Breast epithelium (tissue), 3 donors: ENCODE results near the gene DCLK1.

Experiments used
- POLR2AphosphoS5 ChIP-seq, 3 donors: sonication (generic); formaldehyde crosslinking; IDR thresholded peaks; one replicate each; pipeline ENCODE4 v1.6.1; 2017; ENCODE audit warnings: antibody characterized with exemption in 3 of 3
- TF ChIP-seq, protein P1 (sequence below), 3 donors: fragments of 450-650 bp; IDR thresholded peaks; one replicate each; pipeline ENCODE4 v1.5.1; 2016 to 2017; ENCODE audit warnings: antibody characterized with exemption in 3 of 3, mild to moderate bottlenecking in 3 of 3, moderate library complexity in 3 of 3

DNA sequence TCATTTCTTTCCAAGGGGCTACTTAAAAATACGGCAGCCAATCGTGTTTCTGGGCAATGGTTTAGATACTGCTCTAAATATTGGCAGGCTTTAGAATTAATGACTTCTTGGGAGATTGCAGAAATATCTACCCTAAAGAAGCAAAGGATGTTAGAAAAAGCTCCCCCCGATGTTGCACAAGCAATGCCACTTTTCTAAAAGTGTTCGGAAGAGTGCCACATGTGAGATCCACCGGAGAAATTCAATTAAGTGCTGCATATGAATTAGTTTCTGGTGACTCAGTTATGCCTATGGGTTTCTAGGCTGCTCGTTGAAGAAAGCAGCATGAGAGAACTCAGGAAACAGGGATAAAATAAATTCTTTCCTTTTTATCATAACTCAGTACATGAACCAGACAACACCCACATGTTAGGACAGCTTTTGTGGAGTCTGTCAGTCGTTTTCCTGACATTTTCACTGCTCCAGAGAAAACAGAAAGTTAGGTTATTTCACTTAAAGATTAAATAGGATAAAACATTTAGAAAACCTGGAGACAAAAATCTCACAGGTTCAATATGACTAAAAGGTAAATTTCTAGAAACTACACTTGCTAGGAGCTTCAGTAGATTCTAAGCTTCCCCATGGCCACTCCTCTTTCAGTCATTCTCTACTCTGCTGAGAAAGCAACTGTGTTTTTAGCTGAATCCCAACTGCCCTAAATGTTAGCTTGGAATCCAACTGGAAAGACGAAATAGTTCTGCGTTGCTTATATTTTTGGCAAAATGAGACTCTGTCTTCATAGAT, 244.7 kb downstream of the DCLK1 start:
- no peak for TF ChIP-seq POLR2AphosphoS5 (IDR thresholded peaks at IDR 0.05)
- TF ChIP-seq, protein P1, sequence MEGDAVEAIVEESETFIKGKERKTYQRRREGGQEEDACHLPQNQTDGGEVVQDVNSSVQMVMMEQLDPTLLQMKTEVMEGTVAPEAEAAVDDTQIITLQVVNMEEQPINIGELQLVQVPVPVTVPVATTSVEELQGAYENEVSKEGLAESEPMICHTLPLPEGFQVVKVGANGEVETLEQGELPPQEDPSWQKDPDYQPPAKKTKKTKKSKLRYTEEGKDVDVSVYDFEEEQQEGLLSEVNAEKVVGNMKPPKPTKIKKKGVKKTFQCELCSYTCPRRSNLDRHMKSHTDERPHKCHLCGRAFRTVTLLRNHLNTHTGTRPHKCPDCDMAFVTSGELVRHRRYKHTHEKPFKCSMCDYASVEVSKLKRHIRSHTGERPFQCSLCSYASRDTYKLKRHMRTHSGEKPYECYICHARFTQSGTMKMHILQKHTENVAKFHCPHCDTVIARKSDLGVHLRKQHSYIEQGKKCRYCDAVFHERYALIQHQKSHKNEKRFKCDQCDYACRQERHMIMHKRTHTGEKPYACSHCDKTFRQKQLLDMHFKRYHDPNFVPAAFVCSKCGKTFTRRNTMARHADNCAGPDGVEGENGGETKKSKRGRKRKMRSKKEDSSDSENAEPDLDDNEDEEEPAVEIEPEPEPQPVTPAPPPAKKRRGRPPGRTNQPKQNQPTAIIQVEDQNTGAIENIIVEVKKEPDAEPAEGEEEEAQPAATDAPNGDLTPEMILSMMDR (IDR thresholded peaks at IDR 0.05), result no peak
